HepG2 (cell line): ENCODE data around the gene PTMA. TPM values are rescaled to one million over a fixed set of nuclear protein-coding genes. Genes with fewer than 3 reads are reported as not detected.

Experiments used
- AGO2 ChIP-seq: fragments of 200-400 bp; formaldehyde crosslinking; optimal IDR thresholded peaks from 2 replicates; pipeline ENCODE3; 2017; ENCODE audit warnings: mild to moderate bottlenecking, low read depth, low read length, moderate library complexity
- ATF2 ChIP-seq: sonication (generic); formaldehyde crosslinking; IDR thresholded peaks from 2 replicates; pipeline ENCODE4 v1.4.0; 2020; ENCODE audit warnings: missing genetic modification reagents
- KLF11 ChIP-seq: IDR thresholded peaks from 2 replicates; pipeline ENCODE4 v1.6.1; 2016; ENCODE audit warnings: missing compliant biosample characterization
- PPARG ChIP-seq: conservative IDR thresholded peaks from 2 replicates; pipeline ENCODE4 v1.6.1; 2016; ENCODE audit warnings: missing biosample characterization, missing genetic modification reagents
- RNF2 ChIP-seq: fragments of 450-650 bp; conservative IDR thresholded peaks from 2 replicates; pipeline ENCODE4 v1.6.1; 2016; ENCODE audit warnings: low read depth
- SP1 ChIP-seq, 2 experiments: fragments of 450-650 bp in 1 of 2; sonication (generic) in 1 of 2; formaldehyde crosslinking in 1 of 2; IDR thresholded peaks; 2 replicates each; pipeline versions ENCODE4 v1.4.0 to v1.6.1; 2016 to 2020; ENCODE audit warnings: missing genetic modification reagents in 1 of 2
- SSRP1 ChIP-seq: IDR thresholded peaks from 2 replicates; pipeline ENCODE4 v1.6.1; 2016; ENCODE audit warnings: control low read depth
- THAP9 ChIP-seq: sonication (generic); formaldehyde crosslinking; IDR thresholded peaks from 2 replicates; pipeline ENCODE4; 2020; ENCODE audit warnings: missing genetic modification reagents, mild to moderate bottlenecking, borderline replicate concordance
- ZFP36 ChIP-seq: fragments of 150-350 bp; IDR thresholded peaks from 2 replicates; pipeline ENCODE4 v1.6.1; 2018; ENCODE audit warnings: borderline replicate concordance, low read length, low read depth; ENCODE audit not compliant: partially characterized antibody
- ZFP91 ChIP-seq: sonication (generic); formaldehyde crosslinking; IDR thresholded peaks from 2 replicates; pipeline ENCODE4 v1.9.0; 2022; ENCODE audit warnings: missing genetic modification reagents, mild to moderate bottlenecking, borderline replicate concordance
- ZIK1 ChIP-seq: sonication (generic); formaldehyde crosslinking; IDR thresholded peaks from 2 replicates; pipeline ENCODE4 v1.5.0; 2020; ENCODE audit warnings: mild to moderate bottlenecking, low read depth, missing genetic modification reagents, borderline replicate concordance
- ZNF256 ChIP-seq: sonication (generic); formaldehyde crosslinking; conservative IDR thresholded peaks from 2 replicates; pipeline ENCODE4 v1.4.0; 2020; ENCODE audit warnings: missing genetic modification reagents
- ZSCAN21 ChIP-seq: sonication (generic); formaldehyde crosslinking; IDR thresholded peaks from 2 replicates; pipeline ENCODE4 v1.8.0; 2022; ENCODE audit warnings: mild to moderate bottlenecking, missing genetic modification reagents, moderate library complexity, borderline replicate concordance
- polyA plus RNA-seq, 8 experiments: library from polyadenylated mRNA; depleted of rRNA in 3 of 8; stranded (reverse) in 7 of 8; unstranded in 1 of 8; fragments of >200 nt; fragmentation: Illumina TruSeq in 4 of 8; extraction: Trizol in 4 of 8; gene quantifications; 2 replicates each; pipeline versions ENCODE4 v1.2.1 to v1.2.3, GENCODE V29; 2011 to 2016; ENCODE audit warnings: low read depth in 4 of 8, missing spikeins in 1 of 8, mixed read lengths in 1 of 8; ENCODE audit not compliant: insufficient read depth in 1 of 8
- total RNA-seq, 5 experiments: library from RNA; depleted of rRNA; stranded (reverse); fragments of >200 nt; fragmentation: Illumina TruSeq; extraction: Trizol; gene quantifications; 2 replicates each; pipeline ENCODE4 v1.2.3, GENCODE V29; 2016; ENCODE audit warnings: low read depth in 1 of 5
- TF ChIP-seq, protein P1 (sequence below), 2 experiments: sonication (generic) in 1 of 2; formaldehyde crosslinking in 1 of 2; IDR thresholded peaks; 2 replicates each; pipeline versions ENCODE4 v1.6.1 to v1.9.0; 2014 to 2022; ENCODE audit warnings: antibody characterized with exemption in 1 of 2, borderline replicate concordance in 1 of 2, inconsistent platforms in 1 of 2, low read depth in 1 of 2, missing genetic modification reagents in 1 of 2

Gene PTMA
- total and polyA plus RNA-seq, 2 of the 13 experiments (the other 11 are each of a cell fraction or from before 2014, with no cell fraction given), result 190 to 1,086 TPM

DNA sequence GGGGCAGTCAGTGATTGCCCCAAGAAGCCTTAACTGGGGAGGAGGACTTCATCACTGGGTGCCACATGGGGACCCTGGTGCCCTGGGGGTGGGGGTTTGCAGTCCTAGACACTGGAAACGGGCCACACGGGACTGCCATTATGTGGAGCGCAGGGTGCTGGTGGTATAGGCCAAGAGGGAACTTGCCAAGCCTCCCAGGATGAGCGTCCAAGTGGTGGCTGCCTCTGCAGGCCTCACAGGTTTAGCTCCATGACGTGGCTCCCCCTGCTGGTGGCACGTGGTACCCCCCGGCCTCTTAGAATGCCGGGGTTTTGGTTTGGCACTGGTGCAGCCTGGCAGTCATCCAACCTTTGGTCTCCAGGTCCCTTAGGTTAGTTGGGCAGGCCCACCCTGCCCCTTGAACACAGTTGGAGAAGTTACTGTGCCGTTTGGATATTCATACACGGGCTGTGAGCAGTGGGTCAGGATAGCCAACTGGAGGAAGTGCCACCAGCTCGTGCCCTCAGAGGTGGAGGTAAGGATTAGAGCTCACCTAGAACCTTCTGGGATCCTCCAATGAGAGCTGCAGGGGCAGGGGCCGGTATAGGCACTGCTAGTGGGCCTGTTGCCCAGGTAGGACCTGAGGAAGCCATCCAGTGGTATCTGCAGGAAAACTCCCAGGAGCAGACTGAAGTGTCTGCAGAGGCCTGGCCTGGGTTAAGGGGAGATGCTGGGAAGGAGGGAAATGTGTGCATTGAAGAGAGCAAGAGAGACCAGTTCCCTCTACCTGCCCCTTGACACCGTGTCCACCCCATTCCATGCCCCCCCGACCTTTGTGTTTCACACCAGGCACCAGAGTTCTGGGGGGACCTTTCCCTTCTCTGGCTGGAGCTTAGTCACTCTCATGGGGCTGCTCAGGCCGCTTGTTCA is 5.7 kb downstream of the PTMA start (continued):
- peak; percentile 40; the same call in 1 of the 2 replicates for TF ChIP-seq PPARG (CRISPR knock-in tag)
- no peak; the same call in 1 of the 2 replicates for TF ChIP-seq RNF2
- TF ChIP-seq ZSCAN21 (CRISPR knock-in tag), result no peak; the same call in none of the 2 replicates
- TF ChIP-seq, protein P1, sequence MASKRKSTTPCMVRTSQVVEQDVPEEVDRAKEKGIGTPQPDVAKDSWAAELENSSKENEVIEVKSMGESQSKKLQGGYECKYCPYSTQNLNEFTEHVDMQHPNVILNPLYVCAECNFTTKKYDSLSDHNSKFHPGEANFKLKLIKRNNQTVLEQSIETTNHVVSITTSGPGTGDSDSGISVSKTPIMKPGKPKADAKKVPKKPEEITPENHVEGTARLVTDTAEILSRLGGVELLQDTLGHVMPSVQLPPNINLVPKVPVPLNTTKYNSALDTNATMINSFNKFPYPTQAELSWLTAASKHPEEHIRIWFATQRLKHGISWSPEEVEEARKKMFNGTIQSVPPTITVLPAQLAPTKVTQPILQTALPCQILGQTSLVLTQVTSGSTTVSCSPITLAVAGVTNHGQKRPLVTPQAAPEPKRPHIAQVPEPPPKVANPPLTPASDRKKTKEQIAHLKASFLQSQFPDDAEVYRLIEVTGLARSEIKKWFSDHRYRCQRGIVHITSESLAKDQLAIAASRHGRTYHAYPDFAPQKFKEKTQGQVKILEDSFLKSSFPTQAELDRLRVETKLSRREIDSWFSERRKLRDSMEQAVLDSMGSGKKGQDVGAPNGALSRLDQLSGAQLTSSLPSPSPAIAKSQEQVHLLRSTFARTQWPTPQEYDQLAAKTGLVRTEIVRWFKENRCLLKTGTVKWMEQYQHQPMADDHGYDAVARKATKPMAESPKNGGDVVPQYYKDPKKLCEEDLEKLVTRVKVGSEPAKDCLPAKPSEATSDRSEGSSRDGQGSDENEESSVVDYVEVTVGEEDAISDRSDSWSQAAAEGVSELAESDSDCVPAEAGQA (IDR thresholded peaks at IDR 0.05; ENCODE audit: low read depth), result peak; percentile 14; the same call in 1 of the 2 replicates
- TF ChIP-seq, protein P1 (CRISPR knock-in tag; IDR thresholded peaks at IDR 0.05; ENCODE audit: borderline replicate concordance), result no peak
- TF ChIP-seq SP1 (IDR thresholded peaks at IDR 0.05), result no peak
- TF ChIP-seq SP1 (CRISPR knock-in tag; IDR thresholded peaks at IDR 0.05), result no peak
- peak; percentile 75; the same call in 1 of the 2 replicates for TF ChIP-seq ZFP91
- peak; percentile 50; the same call in 1 of the 2 replicates for TF ChIP-seq THAP9 (CRISPR knock-in tag)
- TF ChIP-seq ZFP36, result no peak
- 0 out of 2 replicates have a peak, but pooled peaks have one; percentile 50 for TF ChIP-seq ZIK1 (CRISPR knock-in tag)
- TF ChIP-seq KLF11, result peak; percentile 77; the same call in 1 of the 2 replicates
- TF ChIP-seq ATF2 (CRISPR knock-in tag), result peak; percentile 53; the same call in 1 of the 2 replicates
- TF ChIP-seq SSRP1 (CRISPR knock-in tag), result peak; percentile 96
- peak; percentile 21; the same call in 1 of the 2 replicates for TF ChIP-seq ZNF256 (CRISPR knock-in tag)
- TF ChIP-seq AGO2, result peak; percentile 99
